ENCODE results near the gene HILPDA.
A peak's percentile ranks its signal among the peaks of the same experiment; 100 is the strongest.

Gene HILPDA

DNA sequence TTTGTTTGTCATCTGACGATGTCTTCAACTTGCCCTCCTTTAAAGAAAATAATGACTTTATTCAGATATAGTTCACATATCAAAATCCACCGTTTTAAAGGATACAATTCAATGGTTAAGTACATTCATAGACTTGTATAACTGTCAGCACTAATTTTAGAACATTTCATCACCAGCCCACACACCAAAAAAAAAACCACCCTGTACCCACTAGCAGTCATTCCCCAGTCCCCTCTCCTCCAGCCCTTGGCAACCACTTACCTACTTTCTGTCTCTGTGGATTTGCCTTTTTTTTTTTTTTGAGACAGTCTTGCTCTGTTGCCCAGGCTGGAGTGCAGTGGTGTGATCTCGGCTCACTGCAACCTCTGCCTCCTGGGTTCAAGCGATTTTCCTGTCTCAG lies 5.3 kb upstream of the HILPDA start:
- DNase-seq (ENCODE audit: low read depth in 1 of 2, low spot score in 1 of 2), result peak in 1 of 2 experiments; percentile 35
- H3K4me3 ChIP-seq (replicated peaks; ENCODE audit: insufficient read depth, low read length), result no peak overlapping the region
- TF ChIP-seq SPI1 (IDR thresholded peaks at IDR 0.05; ENCODE audit: borderline replicate concordance, low read depth) (no peak), GABPA (IDR thresholded peaks at IDR 0.05; ENCODE audit: low read depth) (no peak), POLR2AphosphoS5 (IDR thresholded peaks at IDR 0.05; ENCODE audit: low read depth) (no peak), REST (IDR thresholded peaks at IDR 0.05; ENCODE audit: insufficient replicate concordance, low read depth) (no peak), CTCF (IDR thresholded peaks at IDR 0.05; ENCODE audit: insufficient read depth, low read length) (no peak)
- H3K27me3 ChIP-seq (ENCODE audit: insufficient read depth, poor library complexity, severe bottlenecking), result no peaks in the 10 kb centered on the region
- H3K27ac ChIP-seq (replicated peaks), result peak overlapping the region; percentile 73

GRCh38 chr7:128450913-128451312 lies 4.8 kb upstream of the HILPDA start:
- no peaks in the 10 kb centered on the region for H3K27me3 ChIP-seq (ENCODE audit: insufficient read depth, poor library complexity, severe bottlenecking)
- no peak for DNase-seq (ENCODE audit: low read depth in 1 of 2, low spot score in 1 of 2)
- H3K27ac ChIP-seq (replicated peaks), result peak overlapping the region; percentile 73
- H3K4me3 ChIP-seq (replicated peaks; ENCODE audit: insufficient read depth, low read length), result no peak overlapping the region
- TF ChIP-seq POLR2AphosphoS5 (IDR thresholded peaks at IDR 0.05; ENCODE audit: low read depth) (no peak), CTCF (IDR thresholded peaks at IDR 0.05; ENCODE audit: insufficient read depth, low read length) (no peak), SPI1 (IDR thresholded peaks at IDR 0.05; ENCODE audit: borderline replicate concordance, low read depth) (no peak), REST (IDR thresholded peaks at IDR 0.05; ENCODE audit: insufficient replicate concordance, low read depth) (no peak), GABPA (IDR thresholded peaks at IDR 0.05; ENCODE audit: low read depth) (no peak)

- Histone ChIP-seq H3K27ac (replicated peaks) (no peak overlapping the region), H3K27me3 (ENCODE audit: insufficient read depth, poor library complexity, severe bottlenecking) (no peaks in the 10 kb centered on the region), H3K4me3 (replicated peaks; ENCODE audit: insufficient read depth, low read length) (no peak overlapping the region)
- DNase-seq (ENCODE audit: low read depth in 1 of 2, low spot score in 1 of 2), result no peak
- TF ChIP-seq GABPA (IDR thresholded peaks at IDR 0.05; ENCODE audit: low read depth) (no peak), SPI1 (IDR thresholded peaks at IDR 0.05; ENCODE audit: borderline replicate concordance, low read depth) (no peak), REST (IDR thresholded peaks at IDR 0.05; ENCODE audit: insufficient replicate concordance, low read depth) (no peak), CTCF (IDR thresholded peaks at IDR 0.05; ENCODE audit: insufficient read depth, low read length) (no peak), POLR2AphosphoS5 (IDR thresholded peaks at IDR 0.05; ENCODE audit: low read depth) (no peak)
These were observed 3.1 kb upstream of the HILPDA start for GRCh38 chr7:128452552-128452951.
